Smooth muscle cell (in vitro differentiated cells): ENCODE results near the gene GAL3ST1. TPM values are rescaled to one million over a fixed set of nuclear protein-coding genes. Genes with fewer than 3 reads are reported as not detected.
A peak's percentile ranks its signal among the peaks of the same experiment; 100 is the strongest.
"Not testable (repeated sequence)": the region's sequence is repeated elsewhere in the genome, so short reads cannot be mapped to it uniquely, and the experiment has no call there.

Experiments
- DNase-seq: peaks from one replicate; lab custom pipeline; 2025; ENCODE audit not compliant: unreplicated experiment; lab: John Stamatoyannopoulos, UW
- H2AFZ ChIP-seq: fragments of 200-600 bp; sonication (generic); 2 replicates; pipeline ENCODE4 v1.6.0; 2016; ENCODE audit warnings: antibody characterized with exemption, low read depth, mild to moderate bottlenecking
- H3F3A ChIP-seq: fragments of 200-600 bp; sonication (generic); 2 replicates; pipeline ENCODE4 v1.6.0; 2017; ENCODE audit warnings: antibody characterized with exemption, low read depth
- H3K27ac ChIP-seq: fragments of 200-600 bp; sonication (generic); 2 replicates; pipeline ENCODE4 v1.5.1; 2016; ENCODE audit warnings: low read depth, mild to moderate bottlenecking
- H3K27me3 ChIP-seq: fragments of 200-600 bp; sonication (generic); 2 replicates; pipeline ENCODE4 v1.6.1; 2016; ENCODE audit warnings: low read depth, mild to moderate bottlenecking
- H3K36me3 ChIP-seq: fragments of 200-600 bp; sonication (generic); 2 replicates; pipeline ENCODE4 v1.5.1; 2016; ENCODE audit warnings: low read depth
- H3K4me1 ChIP-seq: fragments of 200-600 bp; sonication (generic); 2 replicates; pipeline ENCODE4 v1.5.1; 2016; ENCODE audit warnings: low read depth
- H3K4me2 ChIP-seq: fragments of 200-600 bp; sonication (generic); 2 replicates; pipeline ENCODE4 v1.6.0; 2016; ENCODE audit warnings: mild to moderate bottlenecking
- H3K4me3 ChIP-seq: fragments of 200-600 bp; sonication (generic); 2 replicates; pipeline ENCODE4 v1.5.1; 2016; ENCODE audit warnings: mild to moderate bottlenecking
- H3K79me2 ChIP-seq: fragments of 200-600 bp; sonication (generic); 2 replicates; pipeline ENCODE4 v1.6.0; 2016; ENCODE audit warnings: low read depth, mild to moderate bottlenecking
- H3K9ac ChIP-seq: fragments of 200-600 bp; sonication (generic); 2 replicates; pipeline ENCODE4 v1.6.0; 2016; ENCODE audit warnings: low read depth
- H3K9me3 ChIP-seq: fragments of 200-600 bp; sonication (generic); replicated peaks from 2 replicates; pipeline ENCODE4 v1.5.1; 2016; ENCODE audit warnings: low read depth
- H4K20me1 ChIP-seq: fragments of 200-600 bp; sonication (generic); 2 replicates; pipeline ENCODE4 v1.6.0; 2016; ENCODE audit warnings: low read depth
- CTCF ChIP-seq: fragments of 200-600 bp; sonication (generic); IDR thresholded peaks from 2 replicates; pipeline ENCODE4 v1.5.1; 2017; ENCODE audit warnings: borderline replicate concordance, mild to moderate bottlenecking, antibody characterized with exemption; ENCODE audit not compliant: insufficient read depth, poor library complexity, severe bottlenecking
- WGBS: methylation state at CpG from one replicate; pipeline ENCODE4 v1.1.7; 2016; ENCODE audit warnings: low lambda C conversion rate; 5-methylcytosine and 5-hydroxymethylcytosine counted together
- polyA plus RNA-seq: library from polyadenylated mRNA; unstranded; fragments of >200 nt; fragmentation: Nextera tagmentation; extraction: Ambion mirVana; gene quantifications from 2 replicates; pipeline ENCODE4 v1.2.1, GENCODE V29; 2016
- total RNA-seq: library from RNA; depleted of rRNA; stranded (reverse); fragments of >200 nt; gene quantifications from 2 replicates; pipeline ENCODE4 v1.2.3, GENCODE V29; 2014

Gene GAL3ST1
- total and polyA plus RNA-seq, 2 experiments from 2014 or later = 0.78 TPM; not detected in 1

- Histone ChIP-seq H3K36me3 (no peaks in the 10 kb centered on the region), H3K9ac (no peak overlapping the region), H3K4me1 (no peaks in the 10 kb centered on the region), H3K79me2 (no peaks in the 10 kb centered on the region), H4K20me1 (no peaks in the 10 kb centered on the region), H3F3A (no peaks in the 10 kb centered on the region), H3K4me2 (no peak overlapping the region), H3K9me3 (no peaks in the 10 kb centered on the region), H3K27me3 (no peaks in the 10 kb centered on the region), H3K27ac (no peak overlapping the region), H3K4me3 (no peak overlapping the region), H2AFZ (no peak overlapping the region)
- WGBS = 79% methylated on average over 3 of the region's 3 CpGs
- DNase-seq = no peak
- TF ChIP-seq CTCF = no peak
Measured at GRCh38 chr22:30600921-30601320, 26.5 kb upstream of the GAL3ST1 start.

- Histone ChIP-seq H3K9ac (no peak overlapping the region), H3K4me3 (no peak overlapping the region), H3K79me2 (no peaks in the 10 kb centered on the region), H3K4me2 (peak overlapping the region; percentile 12), H3K27ac (peak overlapping the region; percentile 31), H3K9me3 (no peaks in the 10 kb centered on the region), H3K4me1 (no peaks in the 10 kb centered on the region), H3K36me3 (no peaks in the 10 kb centered on the region), H4K20me1 (no peaks in the 10 kb centered on the region), H3F3A (no peaks in the 10 kb centered on the region), H3K27me3 (no peaks in the 10 kb centered on the region), H2AFZ (no peak overlapping the region)
- WGBS = 42% methylated on average over 3 of the region's 3 CpGs
- no peak for DNase-seq
- no peak for TF ChIP-seq CTCF
Measured at GRCh38 chr22:30598986-30599385, 24.5 kb upstream of the GAL3ST1 start.

- Histone ChIP-seq H3K9me3 (no peaks in the 10 kb centered on the region), H2AFZ (no peak overlapping the region), H3K79me2 (no peaks in the 10 kb centered on the region), H3K9ac (no peak overlapping the region), H3K36me3 (no peaks in the 10 kb centered on the region), H3K4me3 (no peak overlapping the region), H3K27ac (no peak overlapping the region), H3K4me2 (no peak overlapping the region), H4K20me1 (no peaks in the 10 kb centered on the region), H3F3A (no peaks in the 10 kb centered on the region), H3K4me1 (no peaks in the 10 kb centered on the region), H3K27me3 (no peaks in the 10 kb centered on the region)
- WGBS = 77% methylated on average over 16 of the region's 29 CpGs
- no peak for DNase-seq
- TF ChIP-seq CTCF = no peak
Measured at GRCh38 chr22:30596886-30597285, 22.4 kb upstream of the GAL3ST1 start.

GRCh38 chr22:30596199-30596598 lies 21.7 kb upstream of the GAL3ST1 start:
- Histone ChIP-seq H3K27ac (no peak overlapping the region), H3K4me1 (no peaks in the 10 kb centered on the region), H3K4me2 (no peak overlapping the region), H4K20me1 (no peaks in the 10 kb centered on the region), H3K79me2 (peaks cover 5% of the 10 kb centered on the region), H3K4me3 (no peak overlapping the region), H2AFZ (no peak overlapping the region), H3F3A (no peaks in the 10 kb centered on the region), H3K9ac (no peak overlapping the region), H3K9me3 (no peaks in the 10 kb centered on the region), H3K36me3 (no peaks in the 10 kb centered on the region), H3K27me3 (no peaks in the 10 kb centered on the region)
- DNase-seq = no peak
- no peak for TF ChIP-seq CTCF
- WGBS = 88% methylated on average over 2 of the region's 2 CpGs

- H3K9me3 ChIP-seq, H3K27me3 ChIP-seq, H3F3A ChIP-seq, H3K4me1 ChIP-seq, DNase-seq, H4K20me1 ChIP-seq, H3K9ac ChIP-seq, H3K36me3 ChIP-seq: not testable (repeated sequence)
- peak overlapping the region; percentile 23 for H3K4me3 ChIP-seq
- peak overlapping the region; percentile 58 for H2AFZ ChIP-seq
- peak overlapping the region; percentile 98 for H3K27ac ChIP-seq
- peaks cover 21% of the 10 kb centered on the region for H3K79me2 ChIP-seq
- H3K4me2 ChIP-seq = peak overlapping the region; percentile 86
- 50% methylated on average over 18 of the region's 18 CpGs for WGBS
Measured at GRCh38 chr22:30592360-30592713, 17.9 kb upstream of the GAL3ST1 start.
